ENCODE results near the gene ORC4. TPM values are rescaled to one million over a fixed set of nuclear protein-coding genes. Genes with fewer than 3 reads are reported as not detected.
A peak's percentile ranks its signal among the peaks of the same experiment; 100 is the strongest.

Gene ORC4
- total RNA-seq, result 10 to 100 TPM; 35.9 to 38.8 TPM

GRCh38 chr2:148020111-148021058 lies at the start of gene ORC4:
TSS of gene ORC4 (minus strand) at chr2:148020737. CDS start at chr2:147975958, 44,779 bp downstream.
- intact Hi-C loops (cut with micrococcal nuclease), result loop anchor here (1.0 to 5.0 kb wide), 9 partner anchors 176 to 1567 kb away; partner anchors contain the start of genes KIF5C and MMADHC
- peak; percentile 99 for DNase-seq
- CTCF ChIA-PET, result interaction anchor here (1.0 kb wide), 1 partner anchor 489 kb away, joined by 4 read pairs; no protein-coding TSS in a partner anchor
- H3K27ac Mint-ChIP-seq, result peak within 1 kb of the TSS; percentile 96
- H3K4me3 Mint-ChIP-seq, result peak within 1 kb of the TSS; percentile 100
- H3K36me3 Mint-ChIP-seq (ENCODE audit: low read depth), result peaks cover 3% of the 10 kb centered on the region
- no peaks in the 10 kb centered on the region for H3K9me3 Mint-ChIP-seq
- no peaks in the 10 kb centered on the region for H3K27me3 Mint-ChIP-seq (ENCODE audit: low read depth)
- peaks cover 44% of the 10 kb centered on the region for H3K4me1 Mint-ChIP-seq (ENCODE audit: low read depth)

GRCh38 chr2:148067801-148068200 lies 47.3 kb upstream of the ORC4 start:
- Mint-ChIP-seq H3K4me1 (ENCODE audit: low read depth) (peaks cover 2% of the 10 kb centered on the region), H3K27me3 (ENCODE audit: low read depth) (no peaks in the 10 kb centered on the region), H3K9me3 (peaks cover 3% of the 10 kb centered on the region), H3K4me3 (no peak overlapping the region), H3K36me3 (ENCODE audit: low read depth) (peaks cover 5% of the 10 kb centered on the region), H3K27ac (no peak overlapping the region)
- DNase-seq, result no peak
- intact Hi-C loops (cut with micrococcal nuclease), result no loop called here
- CTCF ChIA-PET, result no interaction called here

DNA sequence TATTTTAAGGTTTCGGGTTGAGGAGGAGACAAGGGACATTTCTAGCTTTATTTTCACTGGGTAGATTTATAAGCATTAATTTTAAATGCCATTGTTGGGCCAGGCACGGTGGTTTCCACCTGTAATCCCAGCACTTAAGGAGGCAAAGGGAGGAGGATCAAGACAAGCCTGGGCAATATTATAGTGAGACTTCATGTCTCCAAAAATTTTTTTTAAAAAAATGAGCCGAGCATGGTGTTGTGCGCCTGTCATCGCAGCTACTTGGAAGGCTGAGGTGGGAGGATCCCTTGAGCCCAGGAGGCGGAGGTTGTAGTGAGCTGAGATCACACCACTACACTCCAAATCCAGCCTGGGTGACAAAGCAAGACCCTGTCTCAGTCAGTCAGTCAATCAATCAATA lies 45.4 kb upstream of the ORC4 start:
- Mint-ChIP-seq H3K4me1 (ENCODE audit: low read depth) (peaks cover 2% of the 10 kb centered on the region), H3K27me3 (ENCODE audit: low read depth) (no peaks in the 10 kb centered on the region), H3K9me3 (peaks cover 3% of the 10 kb centered on the region), H3K4me3 (no peak overlapping the region), H3K27ac (no peak overlapping the region), H3K36me3 (ENCODE audit: low read depth) (peaks cover 5% of the 10 kb centered on the region)
- intact Hi-C loops (cut with micrococcal nuclease), result no loop called here
- DNase-seq, result no peak
- CTCF ChIA-PET, result no interaction called here

GRCh38 chr2:148063633-148064032 lies 43.1 kb upstream of the ORC4 start:
- intact Hi-C loops (cut with micrococcal nuclease), result no loop called here
- peaks cover 5% of the 10 kb centered on the region for H3K36me3 Mint-ChIP-seq (ENCODE audit: low read depth)

GRCh38 chr2:148058641-148059040 lies 38.1 kb upstream of the ORC4 start:
- Mint-ChIP-seq H3K9me3 (no peaks in the 10 kb centered on the region), H3K4me3 (no peak overlapping the region), H3K27ac (no peak overlapping the region), H3K4me1 (ENCODE audit: low read depth) (no peaks in the 10 kb centered on the region), H3K27me3 (ENCODE audit: low read depth) (no peaks in the 10 kb centered on the region), H3K36me3 (ENCODE audit: low read depth) (peaks cover 4% of the 10 kb centered on the region)
- CTCF ChIA-PET, result no interaction called here
- no peak for DNase-seq
- intact Hi-C loops (cut with micrococcal nuclease), result no loop called here

More at GRCh38 chr2:148063633-148064032, 43.1 kb upstream of the ORC4 start:
- no peak for DNase-seq
- CTCF ChIA-PET, result no interaction called here
- H3K9me3 Mint-ChIP-seq, result peaks cover 3% of the 10 kb centered on the region
- no peak overlapping the region for H3K27ac Mint-ChIP-seq
- no peaks in the 10 kb centered on the region for H3K27me3 Mint-ChIP-seq (ENCODE audit: low read depth)
- H3K4me3 Mint-ChIP-seq, result no peak overlapping the region
- H3K4me1 Mint-ChIP-seq (ENCODE audit: low read depth), result peaks cover 2% of the 10 kb centered on the region

GRCh38 chr2:148052687-148053086 lies 32.1 kb upstream of the ORC4 start:
- DNase-seq, result no peak
- H3K4me1 Mint-ChIP-seq (ENCODE audit: low read depth), result peaks cover 11% of the 10 kb centered on the region
- intact Hi-C loops (cut with micrococcal nuclease), result no loop called here
- H3K27ac Mint-ChIP-seq, result no peak overlapping the region
- no peaks in the 10 kb centered on the region for H3K27me3 Mint-ChIP-seq (ENCODE audit: low read depth)
- no peak overlapping the region for H3K4me3 Mint-ChIP-seq
- peaks cover 3% of the 10 kb centered on the region for H3K9me3 Mint-ChIP-seq
- CTCF ChIA-PET, result no interaction called here
- H3K36me3 Mint-ChIP-seq (ENCODE audit: low read depth), result peaks cover 7% of the 10 kb centered on the region

GRCh38 chr2:148049284-148049683 lies 28.7 kb upstream of the ORC4 start:
- DNase-seq, result no peak
- Mint-ChIP-seq H3K27me3 (ENCODE audit: low read depth) (no peaks in the 10 kb centered on the region), H3K27ac (no peak overlapping the region), H3K9me3 (peaks cover 3% of the 10 kb centered on the region), H3K4me1 (ENCODE audit: low read depth) (peaks cover 25% of the 10 kb centered on the region), H3K4me3 (no peak overlapping the region), H3K36me3 (ENCODE audit: low read depth) (peaks cover 2% of the 10 kb centered on the region)
- intact Hi-C loops (cut with micrococcal nuclease), result no loop called here
- CTCF ChIA-PET, result no interaction called here

GRCh38 chr2:148048475-148049221 lies 28.1 kb upstream of the ORC4 start:
- CTCF ChIA-PET, result no interaction called here
- no peak for DNase-seq
- Mint-ChIP-seq H3K9me3 (peaks cover 3% of the 10 kb centered on the region), H3K4me1 (ENCODE audit: low read depth) (peaks cover 25% of the 10 kb centered on the region), H3K27ac (no peak overlapping the region), H3K36me3 (ENCODE audit: low read depth) (peaks cover 2% of the 10 kb centered on the region), H3K4me3 (no peak overlapping the region), H3K27me3 (ENCODE audit: low read depth) (no peaks in the 10 kb centered on the region)
- intact Hi-C loops (cut with micrococcal nuclease), result no loop called here

DNA sequence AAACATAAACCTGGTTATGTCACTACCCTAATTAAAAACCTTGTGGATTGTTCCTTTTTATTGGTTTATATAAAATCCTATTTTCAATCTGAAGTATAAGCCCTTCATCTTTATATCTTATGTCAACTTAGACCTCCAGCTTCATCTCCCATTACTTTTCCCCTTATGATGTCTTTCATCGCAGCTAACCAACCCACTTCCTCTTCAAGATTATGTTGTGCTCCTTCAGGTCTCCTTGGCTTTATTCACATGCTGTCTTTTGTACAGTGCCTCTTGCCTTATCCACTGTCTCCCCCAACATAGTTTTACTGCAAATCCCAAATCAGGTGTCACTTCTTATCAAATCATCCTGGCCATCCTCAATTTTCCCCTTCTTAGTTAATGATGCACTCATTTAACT lies 26.3 kb upstream of the ORC4 start:
- no peak overlapping the region for H3K27ac Mint-ChIP-seq
- peaks cover 25% of the 10 kb centered on the region for H3K4me1 Mint-ChIP-seq (ENCODE audit: low read depth)
- H3K4me3 Mint-ChIP-seq, result no peak overlapping the region
- intact Hi-C loops (cut with micrococcal nuclease), result no loop called here
- no peaks in the 10 kb centered on the region for H3K27me3 Mint-ChIP-seq (ENCODE audit: low read depth)
- CTCF ChIA-PET, result no interaction called here
- DNase-seq, result no peak
- no peaks in the 10 kb centered on the region for H3K36me3 Mint-ChIP-seq (ENCODE audit: low read depth)
- H3K9me3 Mint-ChIP-seq, result no peaks in the 10 kb centered on the region

DNA sequence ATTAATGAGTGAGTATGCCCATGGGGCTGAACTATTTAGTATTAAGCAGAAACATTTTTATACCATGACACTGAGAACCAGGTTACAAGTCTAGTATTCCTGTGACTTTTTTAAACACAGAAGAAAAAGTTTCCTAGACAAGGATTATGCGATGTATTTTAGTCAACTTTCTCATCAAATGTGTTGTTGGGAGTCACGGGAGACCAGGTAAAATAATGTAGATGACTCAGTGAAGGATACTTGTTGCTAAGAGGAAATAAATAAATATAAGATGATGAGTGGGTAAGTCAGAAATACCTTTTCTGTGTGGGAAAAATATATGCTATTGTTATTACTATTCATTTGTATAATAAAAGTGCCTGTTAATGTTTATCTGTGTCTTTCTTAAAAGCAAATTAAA lies 23.8 kb upstream of the ORC4 start:
- DNase-seq, result no peak
- Mint-ChIP-seq H3K4me1 (ENCODE audit: low read depth) (peaks cover 20% of the 10 kb centered on the region), H3K9me3 (no peaks in the 10 kb centered on the region), H3K27ac (no peak overlapping the region), H3K4me3 (no peak overlapping the region), H3K27me3 (ENCODE audit: low read depth) (no peaks in the 10 kb centered on the region), H3K36me3 (ENCODE audit: low read depth) (no peaks in the 10 kb centered on the region)
- CTCF ChIA-PET, result no interaction called here
- intact Hi-C loops (cut with micrococcal nuclease), result no loop called here

GRCh38 chr2:148042219-148042618 lies 21.7 kb upstream of the ORC4 start:
- CTCF ChIA-PET, result no interaction called here
- H3K27me3 Mint-ChIP-seq (ENCODE audit: low read depth), result no peaks in the 10 kb centered on the region
- no peaks in the 10 kb centered on the region for H3K36me3 Mint-ChIP-seq (ENCODE audit: low read depth)
- intact Hi-C loops (cut with micrococcal nuclease), result no loop called here
- no peak overlapping the region for H3K27ac Mint-ChIP-seq
- no peaks in the 10 kb centered on the region for H3K9me3 Mint-ChIP-seq
- no peak for DNase-seq
- no peak overlapping the region for H3K4me3 Mint-ChIP-seq
- H3K4me1 Mint-ChIP-seq (ENCODE audit: low read depth), result peaks cover 12% of the 10 kb centered on the region

DNA sequence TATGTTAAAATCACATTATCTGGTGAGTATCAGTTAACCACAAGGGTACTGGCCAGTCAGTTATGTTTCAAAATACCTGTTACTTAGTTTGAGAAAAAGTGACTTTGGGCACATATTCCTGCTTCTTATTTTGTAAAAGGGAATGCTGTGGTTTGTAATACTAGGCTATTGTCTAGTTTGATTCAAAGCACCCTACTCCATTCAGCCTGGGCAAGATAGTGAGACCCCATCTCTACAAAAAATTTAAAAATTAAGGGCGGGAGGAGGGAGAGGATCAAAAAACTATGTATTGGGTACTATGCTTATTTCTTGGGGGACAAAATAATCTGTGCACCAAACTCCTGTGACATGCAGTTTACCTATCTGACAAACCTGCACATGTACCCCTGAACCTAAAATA lies 19.2 kb upstream of the ORC4 start:
- no peaks in the 10 kb centered on the region for H3K27me3 Mint-ChIP-seq (ENCODE audit: low read depth)
- H3K9me3 Mint-ChIP-seq, result no peaks in the 10 kb centered on the region
- no peaks in the 10 kb centered on the region for H3K36me3 Mint-ChIP-seq (ENCODE audit: low read depth)
- peaks cover 3% of the 10 kb centered on the region for H3K4me1 Mint-ChIP-seq (ENCODE audit: low read depth)
- intact Hi-C loops (cut with micrococcal nuclease), result no loop called here
- DNase-seq, result no peak
- CTCF ChIA-PET, result interaction anchor here (0.6 to 0.7 kb wide), 3 partner anchors 10 to 388 kb away, joined by 3 to 5 read pairs (median 3); no protein-coding TSS in a partner anchor
- H3K27ac Mint-ChIP-seq, result no peak overlapping the region
- no peak overlapping the region for H3K4me3 Mint-ChIP-seq

Data from activated naive CD4-positive, alpha-beta T cell treated with anti-CD3 and anti-CD28 coated beads for 36 hours (primary cell).